OCI-LY7 (cell line): ENCODE results near the gene NFAM1.

Experiments used
- EZH2phosphoT487 ChIP-seq: fragments of 200-600 bp; sonication (generic); IDR thresholded peaks from 2 replicates; pipeline ENCODE4 v1.6.1; 2018; ENCODE audit warnings: low read depth, borderline replicate concordance, mild to moderate bottlenecking, mixed run types, antibody characterized with exemption, low read length, moderate library complexity, mixed read lengths
- TF ChIP-seq, protein P1 (sequence below): fragments of 200-600 bp; sonication (generic); conservative IDR thresholded peaks from 2 replicates; pipeline ENCODE4 v1.5.1; 2014; ENCODE audit warnings: mild to moderate bottlenecking, antibody characterized with exemption, low read length, moderate library complexity, mixed read lengths

DNA sequence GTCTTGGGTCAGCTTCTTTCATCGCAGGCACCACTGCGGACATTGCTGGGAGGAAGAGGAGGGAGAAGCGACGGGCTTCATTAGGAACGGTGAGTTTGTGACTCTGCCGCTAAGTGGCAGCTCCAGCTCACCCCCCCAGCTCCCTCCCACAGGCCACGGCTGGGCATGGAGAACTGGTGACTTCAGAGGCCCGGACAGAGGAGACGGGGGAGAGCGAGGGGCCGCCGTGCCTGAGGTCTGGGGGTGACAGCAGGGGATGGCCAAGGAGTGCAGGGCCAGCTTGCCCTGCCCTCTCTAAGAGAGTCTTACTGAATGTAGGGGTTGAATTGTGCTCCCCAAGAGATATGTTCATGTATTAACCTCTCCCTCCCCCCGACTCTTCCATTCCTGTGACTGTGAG lies 13.9 kb upstream of the NFAM1 start:
- TF ChIP-seq, protein P1, sequence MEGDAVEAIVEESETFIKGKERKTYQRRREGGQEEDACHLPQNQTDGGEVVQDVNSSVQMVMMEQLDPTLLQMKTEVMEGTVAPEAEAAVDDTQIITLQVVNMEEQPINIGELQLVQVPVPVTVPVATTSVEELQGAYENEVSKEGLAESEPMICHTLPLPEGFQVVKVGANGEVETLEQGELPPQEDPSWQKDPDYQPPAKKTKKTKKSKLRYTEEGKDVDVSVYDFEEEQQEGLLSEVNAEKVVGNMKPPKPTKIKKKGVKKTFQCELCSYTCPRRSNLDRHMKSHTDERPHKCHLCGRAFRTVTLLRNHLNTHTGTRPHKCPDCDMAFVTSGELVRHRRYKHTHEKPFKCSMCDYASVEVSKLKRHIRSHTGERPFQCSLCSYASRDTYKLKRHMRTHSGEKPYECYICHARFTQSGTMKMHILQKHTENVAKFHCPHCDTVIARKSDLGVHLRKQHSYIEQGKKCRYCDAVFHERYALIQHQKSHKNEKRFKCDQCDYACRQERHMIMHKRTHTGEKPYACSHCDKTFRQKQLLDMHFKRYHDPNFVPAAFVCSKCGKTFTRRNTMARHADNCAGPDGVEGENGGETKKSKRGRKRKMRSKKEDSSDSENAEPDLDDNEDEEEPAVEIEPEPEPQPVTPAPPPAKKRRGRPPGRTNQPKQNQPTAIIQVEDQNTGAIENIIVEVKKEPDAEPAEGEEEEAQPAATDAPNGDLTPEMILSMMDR: no peak
- no peak for TF ChIP-seq EZH2phosphoT487
